Right atrium auricular region (tissue), 2 donors: Measurements from ENCODE around the gene ATXN1. TPM values are rescaled to one million over a fixed set of nuclear protein-coding genes. Genes with fewer than 3 reads are reported as not detected.

Experiments used
- DNase-seq: peaks from one replicate; pipeline ENCODE4 v3.0.0-alpha.2; 2019; ENCODE audit warnings: low spot score
- H3K27ac ChIP-seq, 2 donors: fragments of 200-600 bp; sonication (generic); 1 replicate in 1 of 2; 2 replicates in 1 of 2; pipeline ENCODE4 v1.5.1; 2016 to 2019
- H3K27me3 ChIP-seq, 2 donors: fragments of 200-600 bp; sonication (generic); one replicate each; pipeline versions ENCODE4 v1.5.1 to v1.6.0; 2017 to 2019
- H3K36me3 ChIP-seq: fragments of 200-600 bp; sonication (generic); one replicate; pipeline ENCODE4 v1.5.1; 2016
- H3K4me1 ChIP-seq, 2 donors: fragments of 200-600 bp; sonication (generic); one replicate each; pipeline versions ENCODE4 v1.5.1 to v1.6.0; 2017 to 2019
- H3K4me3 ChIP-seq, 2 donors: fragments of 200-600 bp; sonication (generic); 1 replicate in 1 of 2; 2 replicates in 1 of 2; pipeline ENCODE4 v1.5.1; 2017 to 2019; ENCODE audit warnings: mild to moderate bottlenecking in 1 of 2, moderate library complexity in 1 of 2
- H3K9me3 ChIP-seq, 2 donors: fragments of 200-600 bp; sonication (generic); one replicate each; pipeline ENCODE4 v1.5.1; 2019
- CTCF ChIP-seq, 2 donors: fragments of 200-600 bp; sonication (generic); IDR thresholded peaks; one replicate each; pipeline ENCODE4 v1.5.1; 2019; ENCODE audit warnings: antibody characterized with exemption in 2 of 2
- total RNA-seq, 2 donors: library from RNA; depleted of rRNA; stranded (reverse); fragments of >200 nt; gene quantifications; one replicate each; pipeline ENCODE4 v1.1.0, GENCODE V29; 2016

The ATXN1 gene
- total RNA-seq, 2 donors from 2014 or later: 41.8 to 62.0 TPM

GRCh38 chr6:16582446-16583143 is 178.7 kb downstream of the ATXN1 start:
- Histone ChIP-seq H3K4me1 (peaks cover 0 to 12% of the 10 kb centered on the region in 2 donors), H3K9me3 (no peaks in the 10 kb centered on the region), H3K36me3 (peaks cover 10% of the 10 kb centered on the region), H3K4me3 (no peak overlapping the region), H3K27me3 (no peaks in the 10 kb centered on the region), H3K27ac (no peak overlapping the region)
- no peak for DNase-seq
- TF ChIP-seq CTCF (IDR thresholded peaks at IDR 0.05): no peak

GRCh38 chr6:16578695-16579285 is 182.5 kb downstream of the ATXN1 start:
- peaks cover 0 to 12% of the 10 kb centered on the region in 2 donors for H3K4me1 ChIP-seq
- H3K9me3 ChIP-seq: no peaks in the 10 kb centered on the region
- H3K27ac ChIP-seq: no peak overlapping the region
- no peak for DNase-seq
- no peaks in the 10 kb centered on the region for H3K36me3 ChIP-seq
- no peaks in the 10 kb centered on the region for H3K27me3 ChIP-seq
- no peak for TF ChIP-seq CTCF (IDR thresholded peaks at IDR 0.05)
- H3K4me3 ChIP-seq: no peak overlapping the region

GRCh38 chr6:16576451-16577368 is 184.6 kb downstream of the ATXN1 start:
- H3K9me3 ChIP-seq: no peaks in the 10 kb centered on the region
- no peak overlapping the region for H3K27ac ChIP-seq
- no peak overlapping the region for H3K4me3 ChIP-seq
- TF ChIP-seq CTCF (IDR thresholded peaks at IDR 0.05): no peak
- no peaks in the 10 kb centered on the region for H3K36me3 ChIP-seq
- DNase-seq: no peak
- H3K4me1 ChIP-seq: peaks cover 0 to 12% of the 10 kb centered on the region in 2 donors
- H3K27me3 ChIP-seq: no peaks in the 10 kb centered on the region

- H3K4me1 ChIP-seq: peaks cover 0 to 12% of the 10 kb centered on the region in 2 donors
- no peak for DNase-seq
- no peaks in the 10 kb centered on the region for H3K27me3 ChIP-seq
- TF ChIP-seq CTCF (IDR thresholded peaks at IDR 0.05): no peak
- no peak overlapping the region for H3K27ac ChIP-seq
- no peaks in the 10 kb centered on the region for H3K9me3 ChIP-seq
- no peaks in the 10 kb centered on the region for H3K36me3 ChIP-seq
- H3K4me3 ChIP-seq: no peak overlapping the region
These were observed 185.6 kb downstream of the ATXN1 start for GRCh38 chr6:16575655-16576054.

GRCh38 chr6:16572943-16573342 is 188.3 kb downstream of the ATXN1 start:
- Histone ChIP-seq H3K36me3 (no peaks in the 10 kb centered on the region), H3K27ac (no peak overlapping the region)
- DNase-seq: no peak

More at GRCh38 chr6:16572943-16573342, 188.3 kb downstream of the ATXN1 start:
- H3K4me1 ChIP-seq: no peaks in the 10 kb centered on the region
- H3K9me3 ChIP-seq: no peaks in the 10 kb centered on the region
- H3K27me3 ChIP-seq: no peaks in the 10 kb centered on the region
- no peak overlapping the region for H3K4me3 ChIP-seq
- TF ChIP-seq CTCF (IDR thresholded peaks at IDR 0.05): no peak
